H1 (cell line): ENCODE results near the gene ANKRD24. TPM values are rescaled to one million over a fixed set of nuclear protein-coding genes. Genes with fewer than 3 reads are reported as not detected.

Source experiments
- CTCF ChIA-PET: fragments of 300-600 bp; sonication (Branson Sonifier 250); formaldehyde crosslinking; loops from one replicate; lab custom pipeline; 2021; ENCODE audit not compliant: partially characterized antibody; lab: Charles Lee
- POLR2A ChIA-PET: fragments of 300-600 bp; sonication (Branson Sonifier 250); formaldehyde crosslinking; loops from one replicate; lab custom pipeline; 2021; ENCODE audit warnings: inconsistent platforms; ENCODE audit not compliant: partially characterized antibody; lab: Charles Lee
- DNase-seq, 2 experiments: peaks; one replicate each; pipeline versions ENCODE4 v3.0.0 to v3.0.0-alpha.2; 2010 to 2022; ENCODE audit warnings: low spot score in 2 of 2, low read depth in 1 of 2, mixed read lengths in 1 of 2
- FAIRE-seq: peaks from 2 replicates; lab custom pipeline; 2011; peaks lifted over from hg19 to GRCh38; lab: Jason Lieb, UNC
- H2AFZ ChIP-seq: 2 replicates; pipeline ENCODE4 v1.8.1; 2012; ENCODE audit warnings: low read length, inconsistent platforms
- H2AK5ac ChIP-seq: 2 replicates; pipeline ENCODE4 v1.6.1; 2013; ENCODE audit warnings: low read depth, low read length
- H2BK120ac ChIP-seq: replicated peaks from 2 replicates; pipeline ENCODE3; 2013; ENCODE audit warnings: low read depth, low read length, inconsistent platforms
- H2BK12ac ChIP-seq: 2 replicates; pipeline ENCODE4 v1.6.1; 2013; ENCODE audit warnings: low read depth, low read length
- H2BK15ac ChIP-seq: 2 replicates; pipeline ENCODE4 v1.6.1; 2013; ENCODE audit warnings: low read length
- H2BK20ac ChIP-seq: 2 replicates; pipeline ENCODE4 v1.6.1; 2013; ENCODE audit warnings: low read length
- H2BK5ac ChIP-seq: 2 replicates; pipeline ENCODE4 v1.6.1; 2013; ENCODE audit warnings: low read depth, low read length
- H3K14ac ChIP-seq: 2 replicates; pipeline ENCODE4 v1.6.1; 2013; ENCODE audit warnings: inconsistent platforms; ENCODE audit not compliant: insufficient read length
- H3K18ac ChIP-seq: 2 replicates; pipeline ENCODE4 v1.6.1; 2013; ENCODE audit warnings: low read length; ENCODE audit errors: extremely low read depth
- H3K23ac ChIP-seq: 2 replicates; pipeline ENCODE4 v1.6.1; 2013; ENCODE audit warnings: inconsistent platforms; ENCODE audit not compliant: insufficient read length
- H3K23me2 ChIP-seq: 2 replicates; pipeline ENCODE4 v1.6.1; 2013; ENCODE audit warnings: low read depth, low read length
- H3K27ac ChIP-seq: 2 replicates; pipeline ENCODE4 v1.6.1; 2011; ENCODE audit warnings: low read depth, low read length, inconsistent platforms
- H3K27me3 ChIP-seq, 4 experiments: replicated peaks in 1 of 4; 1 replicate in 1 of 4; 2 replicates in 3 of 4; pipeline versions ENCODE4 v1.6.1 to v1.8.1; 2011 to 2013; ENCODE audit warnings: low read length in 3 of 4, mild to moderate bottlenecking in 3 of 4, inconsistent platforms in 2 of 4, mixed read lengths in 2 of 4, moderate library complexity in 1 of 4; ENCODE audit not compliant: control insufficient read depth in 3 of 4, insufficient read depth in 3 of 4; ENCODE audit errors: extremely low read depth in 1 of 4
- H3K36me3 ChIP-seq, 4 experiments: 2 replicates each; pipeline versions ENCODE4 v1.6.1 to v1.8.1; 2011 to 2013; ENCODE audit warnings: mild to moderate bottlenecking in 4 of 4, low read length in 3 of 4, moderate library complexity in 2 of 4, control low read depth in 1 of 4, inconsistent platforms in 1 of 4; ENCODE audit not compliant: insufficient read depth in 4 of 4, control insufficient read depth in 2 of 4
- H3K4ac ChIP-seq: replicated peaks from 2 replicates; pipeline ENCODE3; 2013; ENCODE audit warnings: low read length, low read depth, mixed read lengths, inconsistent platforms; ENCODE audit not compliant: insufficient read length
- H3K4me1 ChIP-seq, 4 experiments: replicated peaks in 1 of 4; 1 replicate in 1 of 4; 2 replicates in 3 of 4; pipeline versions ENCODE4 v1.6.1 to v1.8.1; 2011 to 2013; ENCODE audit warnings: low read length in 3 of 4, inconsistent platforms in 2 of 4, mixed read lengths in 1 of 4; ENCODE audit not compliant: insufficient read depth in 4 of 4, control insufficient read depth in 3 of 4
- H3K4me2 ChIP-seq, 2 experiments: 2 replicates each; pipeline versions ENCODE4 v1.6.1 to v1.8.1; 2011 to 2013; ENCODE audit warnings: low read depth in 2 of 2, low read length in 2 of 2, control low read depth in 1 of 2, inconsistent platforms in 1 of 2, mild to moderate bottlenecking in 1 of 2; ENCODE audit not compliant: insufficient read depth in 1 of 2
- H3K4me3 ChIP-seq, 4 experiments: fragments of 200-600, 300-600 bp in 1 of 4; sonication (generic), shearing (Covaris generic), sonication (Bioruptor Twin) in 1 of 4; 2 replicates each; pipeline versions ENCODE4 v1.5.1 to v1.8.1; 2011 to 2016; ENCODE audit warnings: low read length in 4 of 4, low read depth in 3 of 4, control low read depth in 2 of 4, inconsistent platforms in 2 of 4, mild to moderate bottlenecking in 2 of 4, mixed read lengths in 1 of 4, moderate library complexity in 1 of 4; ENCODE audit not compliant: insufficient read depth in 2 of 4; ENCODE audit errors: extremely low read depth in 1 of 4
- H3K56ac ChIP-seq: replicated peaks from 2 replicates; pipeline ENCODE3; 2013; ENCODE audit warnings: low read depth, mild to moderate bottlenecking, mixed read lengths, low read length, inconsistent platforms; ENCODE audit not compliant: insufficient read length
- H3K79me1 ChIP-seq: 2 replicates; pipeline ENCODE4 v1.6.1; 2013; ENCODE audit warnings: low read depth, low read length, control low read depth
- H3K79me2 ChIP-seq, 2 experiments: 2 replicates each; pipeline versions ENCODE4 v1.6.1 to v1.8.1; 2012 to 2013; ENCODE audit warnings: low read length in 2 of 2, mild to moderate bottlenecking in 2 of 2, inconsistent platforms in 1 of 2; ENCODE audit not compliant: insufficient read depth in 2 of 2, control insufficient read depth in 1 of 2
- H3K9ac ChIP-seq, 4 experiments: replicated peaks in 1 of 4; 1 replicate in 1 of 4; 2 replicates in 3 of 4; pipeline versions ENCODE4 v1.6.1 to v1.8.1; 2011 to 2013; ENCODE audit warnings: low read depth in 3 of 4, low read length in 3 of 4, control low read depth in 2 of 4, mild to moderate bottlenecking in 2 of 4, moderate library complexity in 2 of 4, inconsistent platforms in 1 of 4; ENCODE audit errors: extremely low read depth in 1 of 4
- H3K9me3 ChIP-seq, 2 experiments: 2 replicates each; pipeline versions ENCODE4 v1.6.1 to v1.8.1; 2012 to 2013; ENCODE audit warnings: mild to moderate bottlenecking in 2 of 2, moderate library complexity in 2 of 2, control low read depth in 1 of 2, inconsistent platforms in 1 of 2, low read depth in 1 of 2, low read length in 1 of 2, mixed read lengths in 1 of 2; ENCODE audit not compliant: insufficient read depth in 2 of 2
- H4K20me1 ChIP-seq, 2 experiments: replicated peaks in 1 of 2; 2 replicates each; pipeline versions ENCODE3 to v1.8.1; 2011 to 2013; ENCODE audit warnings: inconsistent platforms in 2 of 2, low read length in 2 of 2, mild to moderate bottlenecking in 1 of 2; ENCODE audit not compliant: insufficient read depth in 2 of 2, control insufficient read depth in 1 of 2
- H4K5ac ChIP-seq: 2 replicates; pipeline ENCODE4 v1.6.1; 2013; ENCODE audit warnings: low read length, low read depth, mixed read lengths, inconsistent platforms; ENCODE audit not compliant: insufficient read length
- H4K8ac ChIP-seq: 2 replicates; pipeline ENCODE4 v1.8.0; 2013; ENCODE audit warnings: mild to moderate bottlenecking, moderate library complexity, low read length, inconsistent platforms; ENCODE audit not compliant: insufficient read depth; ENCODE audit errors: extremely low read depth
- H4K91ac ChIP-seq: replicated peaks from 2 replicates; pipeline ENCODE3; 2013; ENCODE audit warnings: low read length, mixed read lengths, inconsistent platforms; ENCODE audit not compliant: insufficient read length
- CHD2 ChIP-seq: IDR thresholded peaks from 2 replicates; pipeline ENCODE4 v1.6.1; 2012; ENCODE audit warnings: low read length, improper control_type of control experiment
- HDAC2 ChIP-seq, 2 experiments: fragments of 300-600 bp in 1 of 2; sonication (generic) in 1 of 2; IDR thresholded peaks; 2 replicates each; pipeline ENCODE4 v1.6.1; 2011 to 2012; ENCODE audit warnings: low read depth in 2 of 2, low read length in 2 of 2, mild to moderate bottlenecking in 2 of 2, moderate library complexity in 2 of 2, borderline replicate concordance in 1 of 2, inconsistent platforms in 1 of 2
- KDM1A ChIP-seq: fragments of 200-600, 300-600 bp; sonication (generic); IDR thresholded peaks from 2 replicates; pipeline ENCODE4 v1.7.1; 2016; ENCODE audit warnings: mild to moderate bottlenecking, low read length, borderline replicate concordance
- KDM5A ChIP-seq: fragments of 200-600 bp; IDR thresholded peaks from 2 replicates; pipeline ENCODE4 v1.7.1; 2012; ENCODE audit warnings: mild to moderate bottlenecking, low read length, inconsistent platforms, mixed read lengths
- RAD21 ChIP-seq, 2 experiments: IDR thresholded peaks in 1 of 2; conservative IDR thresholded peaks in 1 of 2; 2 replicates each; pipeline ENCODE4 v1.6.1; 2011; ENCODE audit warnings: low read depth in 2 of 2, low read length in 2 of 2, improper control_type of control experiment in 1 of 2, inconsistent platforms in 1 of 2, mild to moderate bottlenecking in 1 of 2, moderate library complexity in 1 of 2
- SIN3A ChIP-seq, 2 experiments: IDR thresholded peaks in 1 of 2; conservative IDR thresholded peaks in 1 of 2; 2 replicates each; pipeline ENCODE4 v1.6.1; 2011 to 2012; ENCODE audit warnings: low read length in 2 of 2, improper control_type of control experiment in 1 of 2, low read depth in 1 of 2, mild to moderate bottlenecking in 1 of 2
- TEAD4 ChIP-seq: IDR thresholded peaks from 2 replicates; pipeline ENCODE4 v1.6.1; 2012; ENCODE audit warnings: low read depth, low read length, inconsistent platforms, mixed read lengths
- WGBS, 2 experiments: shearing (Covaris generic) in 1 of 2; methylation state at CpG; one replicate each; pipeline versions ENCODE4 v1.1.6 to v1.1.7; 2013 to 2015; ENCODE audit warnings: low lambda C conversion rate in 2 of 2, mixed read lengths in 2 of 2, inconsistent platforms in 1 of 2, low coverage in 1 of 2, missing lambda C conversion rate in 1 of 2; ENCODE audit not compliant: insufficient replicate concordance in 2 of 2, insufficient coverage in 1 of 2, insufficient read length in 1 of 2; ENCODE audit errors: extremely low coverage in 1 of 2, missing lambda C conversion rate in 1 of 2; 5-methylcytosine and 5-hydroxymethylcytosine counted together
- polyA plus RNA-seq, 7 experiments: library from polyadenylated mRNA; depleted of rRNA in 3 of 7; stranded (reverse) in 5 of 7; unstranded in 2 of 7; fragments of >200 nt in 5 of 7; fragments of 200-250 nt in 2 of 7; gene quantifications; 1 replicate in 5 of 7; 2 replicates in 1 of 7; 4 replicates in 1 of 7; pipeline versions ENCODE4 v1.2.1 to v1.2.3, GENCODE V29; 2011 to 2013; ENCODE audit warnings: missing spikeins in 2 of 7, mixed read lengths in 2 of 7
- total RNA-seq: library from RNA; stranded (reverse); fragmentation: NEBNext Ultra II Directional; extraction: Animal tissue kit (Norgen Biotek cat#: 25700); gene quantifications from 2 replicates; pipeline ENCODE4 v1.2.1, GENCODE V29; 2021
- TF ChIP-seq, protein P1 (sequence below), 3 experiments: IDR thresholded peaks; 1 replicate in 2 of 3; 2 replicates in 1 of 3; pipeline versions ENCODE4 v1.5.1 to v1.6.1; 2011; ENCODE audit warnings: low read length in 3 of 3, mild to moderate bottlenecking in 3 of 3, inconsistent platforms in 2 of 3, low read depth in 1 of 3, moderate library complexity in 1 of 3; ENCODE audit not compliant: insufficient read depth in 1 of 3; ENCODE audit errors: control extremely low read depth in 1 of 3

Gene ANKRD24
- total and polyA plus RNA-seq, 2 of the 8 experiments (the other 6 are each of a cell fraction or from before 2014, with no cell fraction given): 7.6 to 14.1 TPM

DNA sequence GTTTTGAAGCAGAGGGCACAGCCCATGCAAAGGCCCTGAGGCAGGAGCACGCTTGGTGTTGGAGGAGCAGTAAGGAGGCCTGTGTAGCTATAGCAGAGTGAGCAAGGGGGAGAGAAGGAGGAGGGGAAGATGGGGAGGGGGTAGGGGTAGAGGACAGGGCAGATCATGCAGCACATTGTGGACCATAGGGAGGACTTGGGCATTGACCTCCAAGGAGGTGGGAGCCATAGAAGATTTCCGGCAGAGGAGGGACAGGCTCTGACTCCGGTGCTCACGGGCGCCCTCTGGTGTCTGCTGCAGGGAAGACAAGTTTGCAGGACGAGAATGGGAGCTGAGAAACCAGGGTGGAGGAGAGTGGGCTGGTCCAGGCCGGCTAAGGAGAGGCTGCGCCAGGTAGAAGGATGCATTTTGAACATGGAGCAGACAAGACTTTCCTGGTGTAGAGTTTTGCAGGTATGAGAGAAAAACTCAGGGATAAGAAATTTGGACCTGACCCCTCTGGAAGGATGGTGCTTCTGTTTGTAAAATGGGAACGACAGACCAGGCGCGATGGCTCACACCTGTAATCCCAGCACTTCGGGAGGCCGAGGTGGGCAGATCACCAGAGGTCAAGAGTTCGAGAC lies 42.8 kb upstream of the ANKRD24 start:
- Histone ChIP-seq H3K36me3 (no peaks in the 10 kb centered on the region), H3K14ac (no peak overlapping the region), H3K4me3 (no peak overlapping the region), H3K23me2 (no peaks in the 10 kb centered on the region), H3K4me1 (no peaks in the 10 kb centered on the region; a peak in 1 of 7 replicates), H3K56ac (no peak overlapping the region), H4K20me1 (no peaks in the 10 kb centered on the region), H2AK5ac (no peak overlapping the region), H2BK20ac (no peak overlapping the region), H3K79me2 (no peaks in the 10 kb centered on the region), H2BK120ac (no peak overlapping the region), H3K27me3 (no peaks in the 10 kb centered on the region; a peak in 1 of 7 replicates), H3K79me1 (no peaks in the 10 kb centered on the region), H3K23ac (no peak overlapping the region), H2AFZ (no peak overlapping the region), H3K27ac (no peak overlapping the region), H3K9ac (no peak overlapping the region), H3K18ac (no peak overlapping the region), H2BK15ac (no peak overlapping the region), H4K5ac (no peak overlapping the region), H3K4me2 (no peak overlapping the region), H3K9me3 (no peaks in the 10 kb centered on the region), H2BK5ac (no peak overlapping the region), H2BK12ac (no peak overlapping the region), H3K4ac (no peak overlapping the region), H4K8ac (no peak overlapping the region), H4K91ac (no peak overlapping the region)
- ChIA-PET POLR2A (interaction anchor here (0.8 to 2.7 kb wide), 5 partner anchors 12 to 155 kb away, joined by 3 to 9 read pairs (median 4); partner anchors contain the start of genes EEF2, PIAS4 and YJU2), CTCF (interaction anchor here (0.6 to 7.1 kb wide), 41 partner anchors 12 to 1646 kb away, joined by 3 to 79 read pairs (median 4); partner anchors contain the start of gene CREB3L3)
- WGBS, 2 experiments: 48% methylated on average over 14 of the region's 14 CpGs; no CpG with 5 or more reads in 1 of the 2 experiments
- DNase-seq (peak; percentile 21 to 99), FAIRE-seq (no peak)
- peak; percentile 97 for TF ChIP-seq KDM1A
- TF ChIP-seq CHD2: 0 out of 2 replicates have a peak, but pooled peaks have one; percentile 37
- TF ChIP-seq TEAD4: no peak
- TF ChIP-seq SIN3A (conservative IDR thresholded peaks at IDR 0.05 in 1 of 2, IDR thresholded peaks at IDR 0.05 in 1 of 2; ENCODE audit: low read depth in 1 of 2, low read length in 2 of 2): 0 out of 4 replicates have a peak, but pooled peaks of 1 of the 2 experiments have one; percentile 41
- TF ChIP-seq, protein P1, sequence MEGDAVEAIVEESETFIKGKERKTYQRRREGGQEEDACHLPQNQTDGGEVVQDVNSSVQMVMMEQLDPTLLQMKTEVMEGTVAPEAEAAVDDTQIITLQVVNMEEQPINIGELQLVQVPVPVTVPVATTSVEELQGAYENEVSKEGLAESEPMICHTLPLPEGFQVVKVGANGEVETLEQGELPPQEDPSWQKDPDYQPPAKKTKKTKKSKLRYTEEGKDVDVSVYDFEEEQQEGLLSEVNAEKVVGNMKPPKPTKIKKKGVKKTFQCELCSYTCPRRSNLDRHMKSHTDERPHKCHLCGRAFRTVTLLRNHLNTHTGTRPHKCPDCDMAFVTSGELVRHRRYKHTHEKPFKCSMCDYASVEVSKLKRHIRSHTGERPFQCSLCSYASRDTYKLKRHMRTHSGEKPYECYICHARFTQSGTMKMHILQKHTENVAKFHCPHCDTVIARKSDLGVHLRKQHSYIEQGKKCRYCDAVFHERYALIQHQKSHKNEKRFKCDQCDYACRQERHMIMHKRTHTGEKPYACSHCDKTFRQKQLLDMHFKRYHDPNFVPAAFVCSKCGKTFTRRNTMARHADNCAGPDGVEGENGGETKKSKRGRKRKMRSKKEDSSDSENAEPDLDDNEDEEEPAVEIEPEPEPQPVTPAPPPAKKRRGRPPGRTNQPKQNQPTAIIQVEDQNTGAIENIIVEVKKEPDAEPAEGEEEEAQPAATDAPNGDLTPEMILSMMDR (IDR thresholded peaks at IDR 0.05; ENCODE audit: control extremely low read depth in 1 of 3, insufficient read depth in 1 of 3, low read depth in 1 of 3, low read length in 3 of 3): peak; percentile 81 to 98 (median 93)
- peak in 1 of 2 experiments; percentile 60; a peak in 1 of 4 replicates for TF ChIP-seq HDAC2 (IDR thresholded peaks at IDR 0.05; ENCODE audit: borderline replicate concordance in 1 of 2, low read depth in 2 of 2, low read length in 2 of 2)
- peak; percentile 40 to 52 for TF ChIP-seq RAD21 (IDR thresholded peaks at IDR 0.05 in 1 of 2, conservative IDR thresholded peaks at IDR 0.05 in 1 of 2; ENCODE audit: low read depth in 2 of 2, low read length in 2 of 2)
- no peak for TF ChIP-seq KDM5A
